Measurements from ENCODE around the gene PTPRM.

GRCh38 chr18:7735626-7736175 lies 168.6 kb downstream of the PTPRM start:
- TF ChIP-seq, protein P1, sequence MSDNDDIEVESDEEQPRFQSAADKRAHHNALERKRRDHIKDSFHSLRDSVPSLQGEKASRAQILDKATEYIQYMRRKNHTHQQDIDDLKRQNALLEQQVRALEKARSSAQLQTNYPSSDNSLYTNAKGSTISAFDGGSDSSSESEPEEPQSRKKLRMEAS (IDR thresholded peaks at IDR 0.05), result no peak
- no peak for TF ChIP-seq EP300 (IDR thresholded peaks at IDR 0.05)
- no peak for TF ChIP-seq ELK1 (IDR thresholded peaks at IDR 0.05; ENCODE audit: low read depth, low read length)
- TF ChIP-seq ESRRA (IDR thresholded peaks at IDR 0.05; ENCODE audit: borderline replicate concordance, low read length), result no peak
- no peak for TF ChIP-seq POLR2A (IDR thresholded peaks at IDR 0.05; ENCODE audit: low read length)
- TF ChIP-seq RFX5 (IDR thresholded peaks at IDR 0.05), result no peak
- no peak for TF ChIP-seq CTCF (IDR thresholded peaks at IDR 0.05)
- no peak for TF ChIP-seq CHD2 (IDR thresholded peaks at IDR 0.05; ENCODE audit: low read length, partially characterized antibody)
- TF ChIP-seq JUN (IDR thresholded peaks at IDR 0.05), result no peak
- no peak for TF ChIP-seq JUNB (IDR thresholded peaks at IDR 0.05)
- TF ChIP-seq CBX8 (IDR thresholded peaks at IDR 0.05), result no peak
- TF ChIP-seq MYC (IDR thresholded peaks at IDR 0.05; ENCODE audit: borderline replicate concordance, low read length), result no peak
- no peak for TF ChIP-seq RNF2 (IDR thresholded peaks at IDR 0.05; ENCODE audit: borderline replicate concordance, low read depth)
- TF ChIP-seq, protein P2, sequence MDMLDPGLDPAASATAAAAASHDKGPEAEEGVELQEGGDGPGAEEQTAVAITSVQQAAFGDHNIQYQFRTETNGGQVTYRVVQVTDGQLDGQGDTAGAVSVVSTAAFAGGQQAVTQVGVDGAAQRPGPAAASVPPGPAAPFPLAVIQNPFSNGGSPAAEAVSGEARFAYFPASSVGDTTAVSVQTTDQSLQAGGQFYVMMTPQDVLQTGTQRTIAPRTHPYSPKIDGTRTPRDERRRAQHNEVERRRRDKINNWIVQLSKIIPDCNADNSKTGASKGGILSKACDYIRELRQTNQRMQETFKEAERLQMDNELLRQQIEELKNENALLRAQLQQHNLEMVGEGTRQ (IDR thresholded peaks at IDR 0.05), result no peak
